Osteoblast (primary cell): ENCODE data around the gene CPED1. TPM values are rescaled to one million over a fixed set of nuclear protein-coding genes. Genes with fewer than 3 reads are reported as not detected.
A peak's percentile ranks its signal among the peaks of the same experiment; 100 is the strongest.

Experiments
- DNase-seq: peaks from one replicate; pipeline ENCODE4 v3.0.0; 2011; ENCODE audit warnings: low spot score, mixed read lengths; ENCODE audit not compliant: insufficient read length; ENCODE audit errors: missing footprints
- H2AFZ ChIP-seq: 2 replicates; pipeline ENCODE4 v1.6.0; 2011; ENCODE audit warnings: mild to moderate bottlenecking, low read length
- H3K27ac ChIP-seq: 2 replicates; pipeline ENCODE4 v1.5.1; 2011; ENCODE audit warnings: mild to moderate bottlenecking, low read depth, low read length, moderate library complexity
- H3K27me3 ChIP-seq: 2 replicates; pipeline ENCODE4 v1.6.0; 2012; ENCODE audit warnings: mild to moderate bottlenecking, control low read depth, inconsistent platforms, low read length, moderate library complexity; ENCODE audit not compliant: insufficient read depth
- H3K36me3 ChIP-seq: 2 replicates; pipeline ENCODE4 v1.5.1; 2011; ENCODE audit warnings: mild to moderate bottlenecking, low read length, control low read depth, moderate library complexity; ENCODE audit not compliant: insufficient read depth
- H3K4me1 ChIP-seq: 2 replicates; pipeline ENCODE4 v1.5.1; 2011; ENCODE audit warnings: mild to moderate bottlenecking, low read length, control low read depth, moderate library complexity; ENCODE audit not compliant: insufficient read depth
- H3K4me2 ChIP-seq: 2 replicates; pipeline ENCODE4 v1.6.0; 2011; ENCODE audit warnings: mild to moderate bottlenecking, low read length; ENCODE audit not compliant: insufficient read depth
- H3K4me3 ChIP-seq: fragments of 200-600 bp; sonication (generic); 3 replicates; pipeline ENCODE4 v1.5.1; 2012; ENCODE audit warnings: mild to moderate bottlenecking, low read length, inconsistent platforms; ENCODE audit not compliant: insufficient read depth
- H3K79me2 ChIP-seq: 2 replicates; pipeline ENCODE4 v1.6.0; 2012; ENCODE audit warnings: mild to moderate bottlenecking, low read length, control low read depth, inconsistent platforms; ENCODE audit not compliant: insufficient read depth
- H3K9me3 ChIP-seq: 2 replicates; pipeline ENCODE4 v1.5.1; 2011; ENCODE audit warnings: low read depth, low read length, control low read depth
- H4K20me1 ChIP-seq: 2 replicates; pipeline ENCODE4 v1.6.0; 2012; ENCODE audit warnings: mild to moderate bottlenecking, low read length, control low read depth; ENCODE audit not compliant: insufficient read depth
- total RNA-seq: library from RNA; depleted of rRNA; stranded (reverse); fragments of >200 nt; gene quantifications from 2 replicates; pipeline ENCODE4 v1.2.3, GENCODE V29; 2012
- TF ChIP-seq, protein P1 (sequence below): IDR thresholded peaks from 2 replicates; pipeline ENCODE4 v1.5.1; 2011; ENCODE audit warnings: mild to moderate bottlenecking, low read depth, low read length, moderate library complexity; ENCODE audit errors: extremely low read depth

Gene CPED1
- total RNA-seq, 1 donor, result 30.8 TPM

DNA sequence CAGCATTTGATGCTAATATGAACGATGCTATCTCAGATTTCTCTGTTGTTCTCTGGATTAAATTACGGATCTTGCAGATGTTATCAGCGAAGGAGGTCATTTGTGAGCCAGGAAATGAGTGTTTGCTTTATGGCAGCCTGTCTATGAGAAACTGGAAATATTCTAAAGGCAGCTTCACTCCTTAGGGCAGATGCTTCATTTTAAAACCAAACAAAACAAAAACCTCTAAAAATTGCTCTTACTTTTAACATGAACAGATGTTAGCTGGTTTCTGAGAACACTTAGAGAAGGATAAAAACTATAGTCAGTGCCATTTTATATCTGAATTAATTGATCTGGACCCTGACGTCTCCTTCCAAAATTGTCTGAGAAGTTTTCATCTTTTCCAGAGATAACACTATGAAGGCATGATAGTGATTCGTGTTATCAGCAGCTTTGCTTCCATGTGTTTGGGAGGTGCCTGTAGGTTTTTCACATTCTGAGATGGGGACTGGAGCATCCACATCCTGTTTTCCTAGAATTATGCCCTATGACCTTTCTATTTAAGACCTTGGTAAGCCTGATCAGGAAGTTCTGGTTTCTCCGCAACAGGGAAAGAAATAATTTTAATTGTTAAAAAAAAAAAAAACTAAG, 53.1 kb downstream of the CPED1 start:
- TF ChIP-seq, protein P1, sequence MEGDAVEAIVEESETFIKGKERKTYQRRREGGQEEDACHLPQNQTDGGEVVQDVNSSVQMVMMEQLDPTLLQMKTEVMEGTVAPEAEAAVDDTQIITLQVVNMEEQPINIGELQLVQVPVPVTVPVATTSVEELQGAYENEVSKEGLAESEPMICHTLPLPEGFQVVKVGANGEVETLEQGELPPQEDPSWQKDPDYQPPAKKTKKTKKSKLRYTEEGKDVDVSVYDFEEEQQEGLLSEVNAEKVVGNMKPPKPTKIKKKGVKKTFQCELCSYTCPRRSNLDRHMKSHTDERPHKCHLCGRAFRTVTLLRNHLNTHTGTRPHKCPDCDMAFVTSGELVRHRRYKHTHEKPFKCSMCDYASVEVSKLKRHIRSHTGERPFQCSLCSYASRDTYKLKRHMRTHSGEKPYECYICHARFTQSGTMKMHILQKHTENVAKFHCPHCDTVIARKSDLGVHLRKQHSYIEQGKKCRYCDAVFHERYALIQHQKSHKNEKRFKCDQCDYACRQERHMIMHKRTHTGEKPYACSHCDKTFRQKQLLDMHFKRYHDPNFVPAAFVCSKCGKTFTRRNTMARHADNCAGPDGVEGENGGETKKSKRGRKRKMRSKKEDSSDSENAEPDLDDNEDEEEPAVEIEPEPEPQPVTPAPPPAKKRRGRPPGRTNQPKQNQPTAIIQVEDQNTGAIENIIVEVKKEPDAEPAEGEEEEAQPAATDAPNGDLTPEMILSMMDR, result no peak
- H3K4me2 ChIP-seq, result peak overlapping the region; percentile 53
- no peak overlapping the region for H3K4me3 ChIP-seq
- no peak overlapping the region for H3K27ac ChIP-seq
- no peaks in the 10 kb centered on the region for H3K9me3 ChIP-seq
- peak overlapping the region; percentile 57 for H2AFZ ChIP-seq
- H3K4me1 ChIP-seq, result peaks cover 6% of the 10 kb centered on the region
- no peaks in the 10 kb centered on the region for H3K27me3 ChIP-seq
- H4K20me1 ChIP-seq, result no peaks in the 10 kb centered on the region
- H3K79me2 ChIP-seq, result peaks cover 13% of the 10 kb centered on the region
- no peaks in the 10 kb centered on the region for H3K36me3 ChIP-seq
- DNase-seq, result no peak

DNA sequence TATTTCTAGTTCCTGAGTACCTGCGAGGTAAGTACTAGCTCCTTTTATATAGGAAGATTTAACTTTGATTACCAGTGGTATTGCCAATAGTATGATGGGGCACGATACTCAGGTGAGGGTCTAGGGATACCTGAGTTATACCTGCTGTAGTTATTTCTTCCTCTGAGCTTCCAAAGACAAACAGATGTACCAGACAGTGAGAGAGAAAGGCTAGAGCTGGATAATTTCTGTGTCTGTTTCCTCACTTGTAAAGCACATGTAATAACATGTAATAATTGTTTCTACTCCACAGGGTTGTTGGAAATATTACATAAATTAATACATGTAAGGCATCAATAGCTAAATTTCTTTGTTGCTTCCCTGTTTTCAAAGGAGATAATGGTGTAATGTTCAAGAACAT, 53.7 kb downstream of the CPED1 start:
- Histone ChIP-seq H3K9me3 (no peaks in the 10 kb centered on the region), H3K79me2 (peaks cover 10% of the 10 kb centered on the region), H3K27me3 (no peaks in the 10 kb centered on the region), H2AFZ (no peak overlapping the region), H3K4me1 (peaks cover 6% of the 10 kb centered on the region), H3K4me3 (no peak overlapping the region), H3K27ac (no peak overlapping the region), H3K36me3 (no peaks in the 10 kb centered on the region), H4K20me1 (no peaks in the 10 kb centered on the region), H3K4me2 (no peak overlapping the region)
- no peak for DNase-seq
- TF ChIP-seq, protein P1, result no peak

DNA sequence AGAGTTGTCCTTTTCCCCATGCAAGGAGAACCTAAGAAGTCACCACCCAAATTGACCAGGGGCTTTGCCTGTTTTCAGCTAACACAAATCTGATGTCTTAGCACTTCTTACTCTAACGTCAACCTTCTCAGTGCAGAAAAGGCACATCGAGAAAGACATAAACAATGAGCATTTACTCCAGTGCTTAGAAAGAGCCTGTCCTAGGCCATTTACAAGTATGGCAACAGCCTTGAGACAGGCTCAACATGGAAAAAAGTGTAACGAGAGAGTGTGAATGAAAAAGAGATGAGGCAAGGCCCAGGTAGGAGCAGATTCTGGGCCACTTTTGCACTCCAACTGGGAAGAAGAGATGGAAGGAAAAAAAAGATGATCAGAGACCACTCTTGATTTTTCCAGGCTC, 54.4 kb downstream of the CPED1 start:
- H3K27me3 ChIP-seq, result no peaks in the 10 kb centered on the region
- H3K4me2 ChIP-seq, result no peak overlapping the region
- H3K9me3 ChIP-seq, result no peaks in the 10 kb centered on the region
- TF ChIP-seq, protein P1, result no peak
- H3K79me2 ChIP-seq, result peaks cover 8% of the 10 kb centered on the region
- H3K4me3 ChIP-seq, result no peak overlapping the region
- DNase-seq, result no peak
- peaks cover 6% of the 10 kb centered on the region for H3K4me1 ChIP-seq
- H3K36me3 ChIP-seq, result no peaks in the 10 kb centered on the region
- no peak overlapping the region for H2AFZ ChIP-seq
- H3K27ac ChIP-seq, result no peak overlapping the region
- H4K20me1 ChIP-seq, result no peaks in the 10 kb centered on the region

DNA sequence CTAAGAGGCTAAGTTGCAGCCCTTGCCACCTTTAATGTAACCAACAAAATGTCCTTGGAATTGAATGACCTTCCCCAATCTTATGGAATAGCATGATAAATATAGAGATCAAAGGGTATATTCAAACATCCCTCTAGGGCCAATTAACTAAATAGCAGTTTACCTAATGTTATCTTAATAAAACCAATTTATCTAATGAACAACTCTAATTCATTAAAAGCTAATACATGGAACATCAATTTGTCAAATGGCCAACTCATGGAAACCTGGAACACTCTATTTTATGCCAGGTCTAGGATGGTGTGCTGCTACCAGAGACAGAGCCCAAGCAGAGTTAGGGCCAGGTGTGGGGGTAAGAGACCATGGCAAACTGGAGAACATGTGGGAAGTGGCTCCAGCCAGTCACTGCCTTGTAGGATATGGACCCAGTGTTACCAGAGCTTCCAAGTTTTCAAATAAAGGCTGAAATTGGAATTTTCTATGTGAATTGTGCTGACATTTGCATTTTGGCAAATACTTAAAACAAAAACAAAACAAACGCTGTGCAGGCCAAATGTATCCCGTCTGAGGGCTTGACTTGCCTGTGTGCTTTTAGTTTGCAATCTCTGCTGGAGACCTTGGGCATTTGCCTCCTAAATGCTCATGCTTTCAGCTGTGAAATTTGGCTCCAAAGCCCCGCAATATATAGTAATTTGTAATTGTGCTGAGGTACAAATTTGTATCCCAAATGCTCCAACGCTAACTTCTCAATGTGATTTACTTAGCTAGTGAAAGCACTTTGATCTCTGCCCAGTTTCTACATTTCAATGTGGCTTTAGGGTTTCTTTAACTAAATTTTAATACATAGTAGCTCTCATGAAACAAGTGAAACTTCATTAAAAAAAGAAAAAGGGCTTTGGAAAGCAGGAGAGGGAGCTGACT, 55.1 kb downstream of the CPED1 start:
- DNase-seq, result no peak
- TF ChIP-seq, protein P1, result no peak
- Histone ChIP-seq H3K79me2 (peaks cover 7% of the 10 kb centered on the region), H3K27ac (no peak overlapping the region), H3K36me3 (peaks cover 2% of the 10 kb centered on the region), H3K9me3 (no peaks in the 10 kb centered on the region), H3K4me1 (peaks cover 6% of the 10 kb centered on the region), H3K4me3 (no peak overlapping the region), H2AFZ (no peak overlapping the region), H4K20me1 (no peaks in the 10 kb centered on the region), H3K4me2 (no peak overlapping the region), H3K27me3 (no peaks in the 10 kb centered on the region)
